Measurements from ENCODE around the gene WDFY4.

DNA sequence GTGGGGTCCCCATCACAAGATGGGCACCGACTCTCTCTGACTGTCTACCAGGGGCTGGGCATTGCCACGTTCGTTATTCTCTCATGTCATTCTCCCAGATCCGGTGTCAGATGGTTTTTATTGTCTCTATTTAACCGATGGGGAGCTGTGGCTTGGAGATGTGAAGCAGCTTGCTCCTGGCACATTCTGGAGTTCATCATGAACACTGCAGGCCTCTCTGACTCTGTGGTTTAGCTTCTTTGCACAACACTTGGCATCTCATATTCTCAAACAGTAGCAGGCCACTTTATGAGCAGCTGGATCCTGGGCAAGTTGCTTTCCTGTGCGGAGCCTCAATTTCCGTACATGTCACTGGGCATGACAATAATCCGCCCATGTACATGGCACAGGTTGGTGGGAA lies 135.1 kb downstream of the WDFY4 start:
- TF ChIP-seq CTCF (IDR thresholded peaks at IDR 0.05) (no peak), SIN3A (IDR thresholded peaks at IDR 0.05; ENCODE audit: borderline replicate concordance, insufficient read depth, low read depth, low read length) (no peak), POLR2AphosphoS5 (IDR thresholded peaks at IDR 0.05; ENCODE audit: low read depth, low read length) (no peak)
- TF ChIP-seq, protein P1, sequence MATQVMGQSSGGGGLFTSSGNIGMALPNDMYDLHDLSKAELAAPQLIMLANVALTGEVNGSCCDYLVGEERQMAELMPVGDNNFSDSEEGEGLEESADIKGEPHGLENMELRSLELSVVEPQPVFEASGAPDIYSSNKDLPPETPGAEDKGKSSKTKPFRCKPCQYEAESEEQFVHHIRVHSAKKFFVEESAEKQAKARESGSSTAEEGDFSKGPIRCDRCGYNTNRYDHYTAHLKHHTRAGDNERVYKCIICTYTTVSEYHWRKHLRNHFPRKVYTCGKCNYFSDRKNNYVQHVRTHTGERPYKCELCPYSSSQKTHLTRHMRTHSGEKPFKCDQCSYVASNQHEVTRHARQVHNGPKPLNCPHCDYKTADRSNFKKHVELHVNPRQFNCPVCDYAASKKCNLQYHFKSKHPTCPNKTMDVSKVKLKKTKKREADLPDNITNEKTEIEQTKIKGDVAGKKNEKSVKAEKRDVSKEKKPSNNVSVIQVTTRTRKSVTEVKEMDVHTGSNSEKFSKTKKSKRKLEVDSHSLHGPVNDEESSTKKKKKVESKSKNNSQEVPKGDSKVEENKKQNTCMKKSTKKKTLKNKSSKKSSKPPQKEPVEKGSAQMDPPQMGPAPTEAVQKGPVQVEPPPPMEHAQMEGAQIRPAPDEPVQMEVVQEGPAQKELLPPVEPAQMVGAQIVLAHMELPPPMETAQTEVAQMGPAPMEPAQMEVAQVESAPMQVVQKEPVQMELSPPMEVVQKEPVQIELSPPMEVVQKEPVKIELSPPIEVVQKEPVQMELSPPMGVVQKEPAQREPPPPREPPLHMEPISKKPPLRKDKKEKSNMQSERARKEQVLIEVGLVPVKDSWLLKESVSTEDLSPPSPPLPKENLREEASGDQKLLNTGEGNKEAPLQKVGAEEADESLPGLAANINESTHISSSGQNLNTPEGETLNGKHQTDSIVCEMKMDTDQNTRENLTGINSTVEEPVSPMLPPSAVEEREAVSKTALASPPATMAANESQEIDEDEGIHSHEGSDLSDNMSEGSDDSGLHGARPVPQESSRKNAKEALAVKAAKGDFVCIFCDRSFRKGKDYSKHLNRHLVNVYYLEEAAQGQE (IDR thresholded peaks at IDR 0.05; ENCODE audit: insufficient read depth in 1 of 2, low read depth in 2 of 2, low read length in 1 of 2): no peak
